HG03135 (cell line): ENCODE measurements around the gene NTM.
A peak's percentile ranks its signal among the peaks of the same experiment; 100 is the strongest.
"Not testable (repeated sequence)": the region's sequence is repeated elsewhere in the genome, so short reads cannot be mapped to it uniquely, and the experiment has no call there.

Experiments used
- ATAC-seq: cut with Tn5 transposase; IDR thresholded peaks from one replicate; pipeline ENCODE4 v1.9.1; 2021; ENCODE audit warnings: mild to moderate bottlenecking, moderate library complexity; ENCODE audit not compliant: unreplicated experiment

Gene NTM

GRCh38 chr11:132349811-132350733, 979.7 kb downstream of the NTM start:
- no peak for ATAC-seq

GRCh38 chr11:132351050-132351449, 980.6 kb downstream of the NTM start:
- no peak for ATAC-seq

DNA sequence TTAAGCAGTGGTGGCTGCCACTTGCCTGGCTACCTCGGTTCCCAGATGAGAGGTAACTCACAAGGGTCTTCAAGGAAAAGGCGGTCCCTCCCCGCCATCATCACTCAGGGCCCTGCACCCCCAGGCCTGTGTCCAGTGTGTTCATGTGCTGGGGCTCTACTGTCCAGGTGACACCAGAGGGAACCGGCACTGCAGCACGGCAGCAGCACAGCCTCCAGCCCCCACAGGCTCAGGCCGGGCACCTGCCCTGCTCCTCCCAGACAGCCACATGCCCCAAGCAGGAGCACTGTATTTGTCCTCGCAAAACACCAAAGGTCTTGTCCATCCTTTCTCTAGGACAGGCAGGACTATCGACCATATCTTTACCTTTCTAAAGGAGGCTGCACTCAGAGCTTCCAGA, 982.1 kb downstream of the NTM start:
- no peak for ATAC-seq

GRCh38 chr11:132353255-132353654, 982.8 kb downstream of the NTM start:
- ATAC-seq, result no peak

DNA sequence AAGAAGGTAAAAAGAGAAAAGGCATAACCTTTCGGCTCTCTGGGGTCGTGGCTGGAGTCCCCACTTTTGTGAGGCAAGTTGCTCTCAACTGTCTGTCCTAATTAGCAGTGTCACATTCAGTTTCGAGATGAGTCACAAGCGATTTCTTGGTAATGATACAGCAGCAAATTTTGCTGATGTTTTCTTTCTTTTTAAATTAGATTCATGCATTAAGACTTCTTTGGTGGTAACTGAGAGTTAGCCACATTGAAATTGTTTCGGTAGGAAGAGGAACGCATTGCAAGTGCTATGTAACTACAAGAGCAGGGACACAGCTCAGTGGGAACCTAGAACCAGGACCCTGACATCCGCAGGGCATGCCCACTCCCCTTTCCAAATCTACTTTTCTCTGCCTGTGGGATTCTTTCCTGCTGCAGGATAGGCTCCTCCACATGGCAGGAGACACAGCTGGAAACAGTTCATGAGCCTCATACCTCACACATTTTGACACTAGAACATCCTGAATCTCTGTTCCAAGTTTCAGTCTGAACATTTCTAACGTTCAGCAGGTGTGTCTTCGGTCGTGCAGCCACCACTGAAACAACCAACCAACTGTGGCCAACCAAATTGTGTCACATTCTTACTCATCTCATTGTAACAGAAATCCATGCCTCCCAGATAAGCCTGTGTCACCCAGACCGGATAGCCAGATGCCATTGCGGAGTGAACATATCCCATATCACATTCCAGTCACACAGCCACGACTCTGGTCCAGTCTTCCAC, 987.6 kb downstream of the NTM start:
- peak; percentile 68 for ATAC-seq

DNA sequence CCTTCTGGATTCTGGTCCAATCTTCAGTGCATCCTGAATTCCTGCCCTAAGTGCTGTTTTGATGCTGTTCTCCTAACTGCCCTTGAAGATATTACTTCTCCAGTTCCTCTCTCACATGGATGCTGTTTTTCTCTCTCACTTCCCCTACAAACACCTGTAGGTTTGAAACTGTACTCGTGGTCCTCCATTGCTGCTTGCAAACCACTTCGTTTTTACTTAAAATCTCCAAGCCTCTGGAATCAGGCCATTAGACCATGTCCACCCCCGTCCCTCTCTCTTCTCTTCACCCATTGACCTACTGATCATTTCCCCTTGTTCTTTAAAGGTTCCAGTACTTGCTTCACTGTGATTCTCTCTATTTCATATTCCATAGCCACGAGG, 988.1 kb downstream of the NTM start:
- peak; percentile 53 for ATAC-seq

DNA sequence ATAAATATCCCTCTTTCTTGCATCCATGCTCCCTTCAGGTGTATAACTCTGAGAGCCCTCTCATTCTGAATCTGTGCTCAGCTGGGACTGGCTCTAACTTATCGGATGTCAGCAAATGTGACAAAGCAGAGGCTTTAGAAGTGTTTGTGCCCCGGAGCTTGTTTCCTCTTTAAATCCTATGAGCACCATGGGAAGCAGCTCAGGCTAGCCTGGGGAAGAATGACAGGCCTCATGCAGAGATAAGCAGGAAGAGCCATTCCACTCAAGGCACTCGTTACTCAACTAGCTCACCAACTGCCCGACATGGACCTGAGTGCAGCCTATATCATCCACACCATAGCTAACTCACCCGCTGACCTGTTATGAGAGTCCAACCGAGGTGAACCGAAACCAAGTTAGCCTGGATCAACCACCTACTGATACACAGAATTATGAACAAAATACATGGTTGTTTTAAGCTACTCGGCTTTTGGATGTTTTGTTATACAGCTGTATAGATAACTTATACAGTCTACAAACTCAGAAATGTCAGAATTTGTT, 990.7 kb downstream of the NTM start:
- no peak for ATAC-seq

- ATAC-seq, result no peak
Measured at GRCh38 chr11:132365650-132366049, 995.2 kb downstream of the NTM start.

DNA sequence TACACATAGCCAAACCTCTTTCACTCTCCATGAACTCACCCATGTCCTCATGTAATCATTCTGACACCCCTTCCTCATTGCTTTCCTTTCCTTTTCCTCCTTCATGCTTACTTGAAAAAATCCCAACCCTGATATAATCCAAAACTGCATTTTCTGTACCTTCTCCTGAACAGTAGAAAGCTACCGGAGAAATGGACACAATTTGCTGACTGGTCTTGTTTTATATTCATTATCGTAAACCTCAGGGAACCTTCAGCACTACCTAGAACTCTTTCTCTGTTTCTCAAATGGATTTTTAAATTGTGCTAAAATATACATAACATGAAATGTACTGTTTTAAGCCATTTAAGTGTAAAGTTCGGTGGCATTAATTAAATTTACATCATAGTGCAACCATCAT, 996.9 kb downstream of the NTM start:
- no peak for ATAC-seq

DNA sequence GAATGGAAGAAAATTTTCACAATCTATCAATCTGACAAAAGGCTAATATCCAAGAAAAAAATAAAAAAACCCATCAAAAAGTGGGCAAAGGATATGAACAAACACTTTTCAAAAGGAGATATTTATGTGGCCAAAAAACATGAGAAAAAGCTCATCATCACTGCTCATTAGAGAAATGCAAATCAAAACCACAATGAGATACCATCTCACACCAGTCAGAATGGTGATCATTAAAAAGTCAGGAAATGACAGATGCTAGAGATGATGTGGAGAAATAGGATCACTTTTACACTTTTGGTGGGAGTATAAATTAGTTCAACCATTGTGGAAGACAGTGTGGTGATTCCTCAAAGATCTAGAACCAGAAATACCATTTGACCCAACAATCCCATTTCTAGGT, 999.7 kb downstream of the NTM start:
- ATAC-seq, result not testable (repeated sequence)

DNA sequence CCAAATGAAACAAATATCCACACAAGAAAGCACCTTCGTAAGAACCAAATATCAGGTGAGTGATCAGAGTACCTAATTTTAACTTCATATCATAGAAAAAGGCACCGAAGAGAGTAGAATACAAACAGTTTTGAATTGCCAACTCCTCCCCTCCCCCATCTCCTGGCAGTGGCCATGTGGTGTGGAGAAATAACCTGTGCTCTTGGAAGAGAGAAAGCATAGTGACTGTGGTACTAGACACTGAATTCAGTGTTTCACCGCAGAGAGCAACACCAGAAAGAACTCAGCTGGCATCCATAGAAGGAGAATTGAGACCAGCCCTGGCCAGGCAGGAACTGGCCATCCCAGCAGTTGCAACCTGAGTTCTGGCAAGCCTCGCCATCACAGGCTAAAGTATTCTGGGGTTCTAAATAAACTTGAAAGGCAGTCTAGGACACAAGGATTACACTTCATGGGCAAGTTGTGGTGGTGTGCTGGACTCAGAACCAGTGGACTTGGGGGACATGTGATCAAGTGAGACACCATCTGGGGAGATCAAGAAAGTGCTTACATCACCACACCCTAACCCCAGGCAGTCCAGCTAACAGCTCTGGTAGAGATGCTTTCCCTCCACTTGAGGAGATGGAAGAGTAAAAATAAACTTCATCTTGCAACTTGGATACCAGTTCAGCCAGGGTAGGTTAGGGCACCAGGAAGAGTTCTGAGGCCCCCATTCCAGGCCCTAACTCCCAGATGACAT, 1003.2 kb downstream of the NTM start:
- ATAC-seq, result no peak

DNA sequence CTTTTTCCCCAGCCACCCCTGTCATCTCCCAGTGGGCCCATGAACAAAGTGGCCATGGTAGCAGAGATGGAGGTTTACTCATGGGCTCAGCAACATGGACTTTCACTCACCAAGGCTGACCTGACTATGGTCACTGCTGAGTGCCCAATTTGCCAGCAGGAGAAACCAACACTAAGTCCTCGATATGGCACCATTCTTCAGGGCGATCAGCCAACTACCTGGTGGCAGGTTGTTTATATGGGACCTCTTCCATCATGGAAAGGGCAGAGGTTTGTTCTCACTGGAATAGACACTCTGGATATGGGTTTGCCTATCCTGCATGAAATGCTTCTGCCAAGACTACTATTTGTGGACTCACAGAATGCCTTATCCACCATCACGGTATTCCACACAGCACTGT, 1009.1 kb downstream of the NTM start:
- no peak for ATAC-seq
